ENCODE data around the gene ASAP3. TPM values are rescaled to one million over a fixed set of nuclear protein-coding genes. Genes with fewer than 3 reads are reported as not detected.
"Not testable (repeated sequence)": the region's sequence is repeated elsewhere in the genome, so short reads cannot be mapped to it uniquely, and the experiment has no call there.

ASAP3 gene
- total RNA-seq, 2 experiments from 2014 or later = 0.81 to 1.2 TPM

DNA sequence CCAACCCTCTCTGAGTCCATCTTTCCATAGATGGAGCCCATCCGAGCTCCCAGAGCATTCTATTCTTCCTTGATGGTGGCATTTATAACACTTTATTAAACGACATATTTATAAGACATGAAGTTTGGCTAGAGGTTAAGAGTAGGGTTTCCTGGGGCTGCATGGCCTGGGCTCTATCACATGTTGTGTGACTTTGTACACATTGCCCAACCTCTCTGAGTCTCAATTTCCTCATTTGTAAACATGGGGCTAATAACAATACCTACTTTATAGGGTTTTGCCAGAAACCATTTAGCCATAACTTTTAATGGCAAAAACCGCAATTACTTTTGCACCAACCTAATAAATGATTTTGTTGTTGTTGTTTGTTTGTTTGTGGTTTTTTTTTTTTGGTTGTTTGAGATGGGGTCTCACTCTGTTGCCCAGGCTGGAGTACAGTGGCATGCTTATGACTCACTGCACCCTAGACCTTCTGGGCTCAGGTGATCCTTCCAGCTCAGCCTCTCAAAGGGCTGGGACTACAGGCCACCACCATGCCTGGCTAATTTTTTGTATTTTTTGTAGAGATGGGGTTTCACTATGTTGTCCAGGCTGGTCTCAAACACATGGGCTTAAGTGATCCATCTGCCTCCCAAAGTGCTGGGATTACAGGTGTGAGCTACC, 13.9 kb upstream of the ASAP3 start:
- H3K27me3 Mint-ChIP-seq = no peaks in the 10 kb centered on the region
- H3K4me1 Mint-ChIP-seq (ENCODE audit: low read depth) = no peaks in the 10 kb centered on the region
- H3K27me3 ChIP-seq (ENCODE audit: control insufficient read depth in 1 of 2, insufficient read depth in 2 of 2, low read length in 2 of 2) = no peaks in the 10 kb centered on the region
- ChIA-PET POLR2A (interaction anchor here (0.8 to 3.3 kb wide), 8 partner anchors 12 to 139 kb away, joined by 3 to 41 read pairs (median 7); partner anchors contain the start of genes E2F2 and TCEA3), CTCF (interaction anchor here (0.5 to 8.7 kb wide), 23 partner anchors 10 to 193 kb away, joined by 3 to 236 read pairs (median 6); partner anchors contain the start of genes ASAP3, E2F2, ID3 and RPL11)
- no peaks in the 10 kb centered on the region for H3K36me3 ChIP-seq (ENCODE audit: insufficient read depth, low read length)
- no peaks in the 10 kb centered on the region for H3K36me3 Mint-ChIP-seq (ENCODE audit: low read depth)
- no peak overlapping the region for H3K4me3 ChIP-seq (ENCODE audit: low read length)
- no peak for ATAC-seq (ENCODE audit: poor library complexity)
- no peaks in the 10 kb centered on the region for H3K9me3 Mint-ChIP-seq
- no peak overlapping the region for H3K27ac Mint-ChIP-seq
- no peaks in the 10 kb centered on the region for H3K9me3 ChIP-seq (ENCODE audit: control insufficient read depth in 1 of 2, insufficient read depth in 1 of 2, low read length in 2 of 2)
- peaks cover 10% of the 10 kb centered on the region for H3K4me1 ChIP-seq (ENCODE audit: insufficient read depth, low read length)
- DNase-seq = peak in 3 of 14 experiments; percentile 11 to 39 (median 28)
- intact Hi-C loops (cut with DNase I, micrococcal nuclease) = loop anchor here (1.0 kb wide), 3 partner anchors 41 to 139 kb away; no protein-coding TSS in a partner anchor
- H3K27ac ChIP-seq (ENCODE audit: low read depth in 1 of 2, low read length in 2 of 2) = no peak overlapping the region
- TF ChIP-seq, protein P1, sequence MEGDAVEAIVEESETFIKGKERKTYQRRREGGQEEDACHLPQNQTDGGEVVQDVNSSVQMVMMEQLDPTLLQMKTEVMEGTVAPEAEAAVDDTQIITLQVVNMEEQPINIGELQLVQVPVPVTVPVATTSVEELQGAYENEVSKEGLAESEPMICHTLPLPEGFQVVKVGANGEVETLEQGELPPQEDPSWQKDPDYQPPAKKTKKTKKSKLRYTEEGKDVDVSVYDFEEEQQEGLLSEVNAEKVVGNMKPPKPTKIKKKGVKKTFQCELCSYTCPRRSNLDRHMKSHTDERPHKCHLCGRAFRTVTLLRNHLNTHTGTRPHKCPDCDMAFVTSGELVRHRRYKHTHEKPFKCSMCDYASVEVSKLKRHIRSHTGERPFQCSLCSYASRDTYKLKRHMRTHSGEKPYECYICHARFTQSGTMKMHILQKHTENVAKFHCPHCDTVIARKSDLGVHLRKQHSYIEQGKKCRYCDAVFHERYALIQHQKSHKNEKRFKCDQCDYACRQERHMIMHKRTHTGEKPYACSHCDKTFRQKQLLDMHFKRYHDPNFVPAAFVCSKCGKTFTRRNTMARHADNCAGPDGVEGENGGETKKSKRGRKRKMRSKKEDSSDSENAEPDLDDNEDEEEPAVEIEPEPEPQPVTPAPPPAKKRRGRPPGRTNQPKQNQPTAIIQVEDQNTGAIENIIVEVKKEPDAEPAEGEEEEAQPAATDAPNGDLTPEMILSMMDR (IDR thresholded peaks at IDR 0.05) = no peak
- no peak overlapping the region for H3K4me3 Mint-ChIP-seq

- intact Hi-C loops (cut with DNase I, micrococcal nuclease) = loop anchor here (1.0 kb wide), 3 partner anchors 43 to 141 kb away; no protein-coding TSS in a partner anchor
- no peaks in the 10 kb centered on the region for H3K4me1 Mint-ChIP-seq (ENCODE audit: low read depth)
- DNase-seq (no peak), ATAC-seq (ENCODE audit: poor library complexity) (no peak)
- H3K36me3 Mint-ChIP-seq (ENCODE audit: low read depth) = no peaks in the 10 kb centered on the region
- H3K27me3 ChIP-seq (ENCODE audit: control insufficient read depth in 1 of 2, insufficient read depth in 2 of 2, low read length in 2 of 2) = no peaks in the 10 kb centered on the region
- H3K27ac Mint-ChIP-seq = no peak overlapping the region
- no peaks in the 10 kb centered on the region for H3K27me3 Mint-ChIP-seq
- H3K27ac ChIP-seq (ENCODE audit: low read depth in 1 of 2, low read length in 2 of 2) = no peak overlapping the region
- peaks cover 10% of the 10 kb centered on the region for H3K4me1 ChIP-seq (ENCODE audit: insufficient read depth, low read length)
- ChIA-PET POLR2A (interaction anchor here (0.6 to 3.3 kb wide), 12 partner anchors 11 to 155 kb away, joined by 3 to 41 read pairs (median 6); partner anchors contain the start of genes ASAP3, E2F2 and TCEA3), CTCF (interaction anchor here (0.6 to 8.7 kb wide), 25 partner anchors 11 to 195 kb away, joined by 3 to 236 read pairs (median 5); partner anchors contain the start of genes ASAP3, E2F2, ID3 and RPL11)
- no peaks in the 10 kb centered on the region for H3K36me3 ChIP-seq (ENCODE audit: insufficient read depth, low read length)
- H3K4me3 ChIP-seq (ENCODE audit: low read length) = no peak overlapping the region
- H3K9me3 ChIP-seq (ENCODE audit: control insufficient read depth in 1 of 2, insufficient read depth in 1 of 2, low read length in 2 of 2) = no peaks in the 10 kb centered on the region
- no peak overlapping the region for H3K4me3 Mint-ChIP-seq
- no peaks in the 10 kb centered on the region for H3K9me3 Mint-ChIP-seq
- TF ChIP-seq, protein P1 (IDR thresholded peaks at IDR 0.05) = no peak
Observed at GRCh38 chr1:23496490-23497181, 12.7 kb upstream of the ASAP3 start.

- H3K4me1 ChIP-seq (ENCODE audit: insufficient read depth, low read length) = peaks cover 10% of the 10 kb centered on the region
- H3K27ac Mint-ChIP-seq; H3K36me3 ChIP-seq (ENCODE audit: insufficient read depth, low read length); H3K36me3 Mint-ChIP-seq (ENCODE audit: low read depth); H3K4me3 ChIP-seq (ENCODE audit: low read length); H3K27me3 Mint-ChIP-seq; H3K4me1 Mint-ChIP-seq (ENCODE audit: low read depth); ATAC-seq (ENCODE audit: poor library complexity); H3K27ac ChIP-seq (ENCODE audit: low read depth in 1 of 2, low read length in 2 of 2); H3K27me3 ChIP-seq (ENCODE audit: control insufficient read depth in 1 of 2, insufficient read depth in 2 of 2, low read length in 2 of 2); H3K4me3 Mint-ChIP-seq; intact Hi-C loops (cut with DNase I, micrococcal nuclease); DNase-seq; H3K9me3 ChIP-seq (ENCODE audit: control insufficient read depth in 1 of 2, insufficient read depth in 1 of 2, low read length in 2 of 2); H3K9me3 Mint-ChIP-seq: not testable (repeated sequence)
- POLR2A ChIA-PET = interaction anchor here (0.9 kb wide), 1 partner anchor 43 kb away, joined by 3 read pairs; no protein-coding TSS in a partner anchor
- CTCF ChIA-PET = interaction anchor here (8.7 kb wide), 1 partner anchor 43 kb away, joined by 236 read pairs; no protein-coding TSS in a partner anchor
Observed at GRCh38 chr1:23494836-23495235, 10.9 kb upstream of the ASAP3 start.

DNA sequence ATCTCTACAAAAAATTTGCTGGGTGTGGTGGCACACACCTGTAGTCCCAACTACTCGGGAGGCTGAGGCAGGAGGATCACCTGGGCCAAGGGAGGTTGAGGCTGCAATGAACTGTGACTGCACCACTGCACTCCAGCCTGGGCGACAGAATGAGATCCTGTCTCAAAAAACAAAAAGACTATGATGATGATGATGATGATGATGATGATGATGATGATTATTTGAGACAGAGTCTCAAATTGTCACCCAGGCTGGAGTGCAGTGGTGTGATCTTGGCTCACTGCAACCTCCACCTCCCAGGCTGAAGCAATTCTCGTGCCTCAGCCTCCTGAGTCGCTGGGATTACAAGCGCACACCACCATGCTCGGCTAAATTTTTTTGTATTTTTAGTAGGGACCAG, 8.8 kb upstream of the ASAP3 start:
- H3K4me3 Mint-ChIP-seq; H3K36me3 Mint-ChIP-seq (ENCODE audit: low read depth); DNase-seq; H3K4me1 Mint-ChIP-seq (ENCODE audit: low read depth); H3K27me3 Mint-ChIP-seq; H3K9me3 ChIP-seq (ENCODE audit: control insufficient read depth in 1 of 2, insufficient read depth in 1 of 2, low read length in 2 of 2); H3K27me3 ChIP-seq (ENCODE audit: control insufficient read depth in 1 of 2, insufficient read depth in 2 of 2, low read length in 2 of 2); H3K4me3 ChIP-seq (ENCODE audit: low read length); H3K27ac Mint-ChIP-seq; POLR2A ChIA-PET; H3K27ac ChIP-seq (ENCODE audit: low read depth in 1 of 2, low read length in 2 of 2); H3K36me3 ChIP-seq (ENCODE audit: insufficient read depth, low read length); ATAC-seq (ENCODE audit: poor library complexity); intact Hi-C loops (cut with DNase I, micrococcal nuclease); H3K9me3 Mint-ChIP-seq: not testable (repeated sequence)
- CTCF ChIA-PET = interaction anchor here (1.3 to 1.5 kb wide), 2 partner anchors 47 to 58 kb away, joined by 3 read pairs; no protein-coding TSS in a partner anchor
- H3K4me1 ChIP-seq (ENCODE audit: insufficient read depth, low read length) = peaks cover 10% of the 10 kb centered on the region

Data from CD4-positive, alpha-beta T cell (primary cell).